Aorta (tissue), 5 donors: ENCODE results near the gene EYA4. TPM values are rescaled to one million over a fixed set of nuclear protein-coding genes. Genes with fewer than 3 reads are reported as not detected.

Experiments
- ATAC-seq: fragments of 200-7000 bp; cut with Tn5 transposase; one replicate; pipeline ENCODE4 v1.9.1; 2022; ENCODE audit warnings: moderate library complexity; ENCODE audit not compliant: low FRiP score
- DNase-seq, 2 donors: peaks; one replicate each; pipeline ENCODE4 v3.0.0-alpha.2; 2020
- H3K27ac ChIP-seq, 2 donors: one replicate each; pipeline ENCODE4 v1.5.1; 2013; ENCODE audit warnings: low read length in 2 of 2, mild to moderate bottlenecking in 2 of 2, moderate library complexity in 2 of 2, control low read depth in 1 of 2, inconsistent platforms in 1 of 2, low read depth in 1 of 2
- H3K27me3 ChIP-seq, 2 donors: one replicate each; pipeline ENCODE4 v1.6.1; 2013; ENCODE audit warnings: control low read depth in 1 of 2, low read length in 1 of 2, mild to moderate bottlenecking in 1 of 2, moderate library complexity in 1 of 2; ENCODE audit not compliant: insufficient read depth in 2 of 2, control insufficient read depth in 1 of 2
- H3K36me3 ChIP-seq, 2 donors: one replicate each; pipeline ENCODE4 v1.6.1; 2013; ENCODE audit warnings: control low read depth in 1 of 2, low read length in 1 of 2, mild to moderate bottlenecking in 1 of 2; ENCODE audit not compliant: insufficient read depth in 2 of 2, control insufficient read depth in 1 of 2
- H3K4me1 ChIP-seq, 2 donors: one replicate each; pipeline ENCODE4 v1.6.1; 2013; ENCODE audit warnings: low read length in 2 of 2, control low read depth in 1 of 2, mild to moderate bottlenecking in 1 of 2, moderate library complexity in 1 of 2; ENCODE audit not compliant: insufficient read depth in 2 of 2, control insufficient read depth in 1 of 2
- H3K4me3 ChIP-seq, 2 donors: one replicate each; pipeline ENCODE4 v1.5.1; 2013; ENCODE audit warnings: low read length in 2 of 2, control low read depth in 1 of 2, mild to moderate bottlenecking in 1 of 2
- H3K9me3 ChIP-seq: one replicate; pipeline ENCODE4 v1.6.1; 2013; ENCODE audit warnings: mild to moderate bottlenecking, low read length; ENCODE audit not compliant: control insufficient read depth
- WGBS, 2 donors: extraction: QIAGEN DNeasy Blood & Tissue Kit; methylation state at CpG; one replicate each; pipeline ENCODE4 v1.1.7; 2013; 5-methylcytosine and 5-hydroxymethylcytosine counted together
- intact Hi-C, 2 donors: fragments of 100-400 bp; cut with DNase I; formaldehyde crosslinking; loops; one replicate each; pipeline versions ENCODE4 v1.14.2 to v1.15.0; 2022
- polyA plus RNA-seq, 2 donors: library from polyadenylated mRNA; stranded (reverse); fragments of 200-250 nt; gene quantifications; one replicate each; pipeline ENCODE4 v1.2.3, GENCODE V29; 2013
- total RNA-seq, 2 donors: library from RNA; stranded (reverse); fragmentation: NEBNext Ultra II Directional; extraction: Animal tissue kit (Norgen Biotek cat#: 25700); gene quantifications; one replicate each; pipeline ENCODE4 v1.2.1, GENCODE V29; 2021
- donor health status: healthy with polysubstance abuse.
- donor health status: Bipolar disorder and iron deficiency.
- donor health status: DM: no; HTN: no; CAD: no.
- donor health status: DM: no; HTN: no; CAD: no.
- donor health status: DM: yes; HTN: yes; CAD: no.

EYA4 gene
- total and polyA plus RNA-seq, 4 donors: 1.7 to 4.4 TPM; not detected in 2

- Histone ChIP-seq H3K27me3 (no peaks in the 10 kb centered on the region), H3K9me3 (peaks cover 3% of the 10 kb centered on the region), H3K4me3 (no peak overlapping the region), H3K27ac (no peak overlapping the region), H3K4me1 (no peaks in the 10 kb centered on the region), H3K36me3 (no peaks in the 10 kb centered on the region)
- DNase-seq (no peak), ATAC-seq (no peak)
- intact Hi-C loops: no loop called here
- WGBS, 2 donors: 86 to 91% methylated on average over 5 of the region's 5 CpGs
Observed at GRCh38 chr6:133268621-133269020, 27.5 kb downstream of the EYA4 start.

GRCh38 chr6:133274813-133275212 is 33.7 kb downstream of the EYA4 start:
- Histone ChIP-seq H3K27ac (no peak overlapping the region), H3K4me1 (no peaks in the 10 kb centered on the region), H3K9me3 (peaks cover 3% of the 10 kb centered on the region), H3K36me3 (no peaks in the 10 kb centered on the region), H3K27me3 (no peaks in the 10 kb centered on the region), H3K4me3 (no peak overlapping the region)
- no peak for DNase-seq
- intact Hi-C loops: no loop called here
- WGBS, 2 donors: 61 to 72% methylated on average over 4 of the region's 4 CpGs
- ATAC-seq: no peak

DNA sequence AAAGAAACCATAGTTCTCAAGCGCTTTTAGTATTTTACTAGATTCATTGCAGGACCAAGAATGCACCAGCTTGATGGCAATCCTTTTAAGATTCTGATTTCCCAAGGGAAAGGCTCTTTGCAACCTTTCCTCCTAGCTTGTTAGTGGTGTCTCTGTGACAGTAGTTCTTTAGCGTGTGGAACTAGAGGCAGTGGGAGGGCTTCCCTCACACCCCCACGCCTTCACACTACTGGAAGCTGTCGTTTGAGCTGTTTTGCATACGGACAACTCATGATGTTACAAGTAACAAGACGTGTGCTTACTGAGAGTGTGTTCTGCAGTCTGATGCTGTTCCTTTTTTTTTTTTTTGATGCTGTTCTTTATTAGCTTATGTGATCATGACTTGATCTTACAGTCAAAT is 34.1 kb downstream of the EYA4 start:
- Histone ChIP-seq H3K9me3 (peaks cover 3% of the 10 kb centered on the region), H3K4me1 (no peaks in the 10 kb centered on the region), H3K36me3 (no peaks in the 10 kb centered on the region), H3K27ac (no peak overlapping the region), H3K27me3 (no peaks in the 10 kb centered on the region), H3K4me3 (no peak overlapping the region)
- WGBS, 2 donors: 33 to 45% methylated on average over 6 of the region's 6 CpGs
- intact Hi-C loops: no loop called here
- DNase-seq (no peak), ATAC-seq (no peak)

DNA sequence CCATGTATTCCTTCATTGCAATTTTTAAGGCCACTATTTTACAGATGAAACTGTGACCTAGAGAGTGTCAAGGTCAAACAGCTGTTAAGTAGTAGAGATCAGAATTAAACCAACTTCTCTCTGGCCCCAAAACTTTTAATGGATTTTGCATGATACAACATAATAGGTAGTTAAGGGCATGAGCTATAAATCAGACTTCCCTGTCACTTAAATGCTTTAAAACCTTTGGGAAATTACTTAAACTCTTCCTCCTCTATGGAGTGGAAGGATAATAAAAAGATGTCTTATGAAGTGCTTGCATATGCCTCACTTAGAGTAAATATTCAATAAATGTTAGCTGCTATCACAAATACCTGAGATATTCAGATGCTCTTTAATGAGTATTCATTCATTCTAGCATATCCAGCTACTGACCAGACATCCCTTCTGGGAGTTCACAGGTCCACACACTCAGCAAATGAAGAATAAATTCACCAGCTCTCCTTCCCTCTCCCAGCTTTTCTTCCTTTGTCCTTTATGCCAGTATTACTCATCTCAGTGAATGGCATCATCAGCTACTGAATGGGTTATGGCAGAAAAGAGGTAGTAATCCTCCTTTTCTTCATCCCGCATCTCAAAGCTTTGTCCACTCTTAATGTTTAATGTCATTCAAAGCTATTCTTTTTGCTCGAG is 36.2 kb downstream of the EYA4 start:
- 80 to 88% methylated on average over 2 of the region's 2 CpGs for WGBS, 2 donors
- Histone ChIP-seq H3K27ac (no peak overlapping the region), H3K9me3 (no peaks in the 10 kb centered on the region), H3K36me3 (no peaks in the 10 kb centered on the region), H3K27me3 (no peaks in the 10 kb centered on the region), H3K4me1 (no peaks in the 10 kb centered on the region), H3K4me3 (no peak overlapping the region)
- intact Hi-C loops: no loop called here
- ATAC-seq (no peak), DNase-seq (no peak)

GRCh38 chr6:133277900-133278545 is 36.9 kb downstream of the EYA4 start:
- Histone ChIP-seq H3K36me3 (no peaks in the 10 kb centered on the region), H3K4me3 (no peak overlapping the region), H3K27me3 (no peaks in the 10 kb centered on the region), H3K27ac (no peak overlapping the region), H3K9me3 (no peaks in the 10 kb centered on the region), H3K4me1 (no peaks in the 10 kb centered on the region)
- intact Hi-C loops: no loop called here
- DNase-seq: no peak
- 71 to 75% methylated on average over 4 of the region's 4 CpGs for WGBS, 2 donors
- no peak for ATAC-seq

DNA sequence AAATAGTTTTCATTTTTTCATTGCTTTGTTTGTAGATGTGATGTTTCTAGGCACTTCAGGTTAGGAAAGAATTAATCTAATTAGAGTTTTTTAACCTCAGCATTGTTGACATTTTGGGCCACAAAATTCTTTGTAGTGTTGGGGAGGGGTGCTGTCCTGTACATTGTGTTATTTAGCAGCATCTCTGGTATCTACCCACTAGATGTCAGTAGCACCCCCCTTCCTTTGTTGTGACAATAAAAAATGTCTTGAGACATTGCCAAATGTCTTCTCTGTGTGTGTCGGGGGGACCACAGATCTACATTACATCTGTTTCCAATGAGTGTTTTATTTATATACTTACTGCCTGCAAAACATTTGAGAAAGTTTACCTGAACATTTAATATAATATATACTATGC is 45.6 kb downstream of the EYA4 start:
- DNase-seq (no peak), ATAC-seq (no peak)
- intact Hi-C loops: no loop called here
- Histone ChIP-seq H3K4me1 (no peaks in the 10 kb centered on the region), H3K4me3 (no peak overlapping the region), H3K36me3 (no peaks in the 10 kb centered on the region), H3K9me3 (no peaks in the 10 kb centered on the region), H3K27ac (no peak overlapping the region), H3K27me3 (no peaks in the 10 kb centered on the region)
- 13 to 20% methylated on average over 1 of the region's 1 CpG for WGBS, 2 donors

GRCh38 chr6:133288662-133289061 is 47.5 kb downstream of the EYA4 start:
- no peak overlapping the region for H3K4me3 ChIP-seq
- H3K4me1 ChIP-seq: no peaks in the 10 kb centered on the region
- no peaks in the 10 kb centered on the region for H3K27me3 ChIP-seq
- no peaks in the 10 kb centered on the region for H3K9me3 ChIP-seq
- DNase-seq: no peak
- 55 to 68% methylated on average over 1 of the region's 1 CpG for WGBS, 2 donors
- no peak overlapping the region for H3K27ac ChIP-seq
- H3K36me3 ChIP-seq: no peaks in the 10 kb centered on the region
- ATAC-seq: no peak
- intact Hi-C loops: no loop called here

- 73% methylated on average over 5 of the region's 5 CpGs for WGBS, 2 donors
- DNase-seq (no peak), ATAC-seq (no peak)
- no peaks in the 10 kb centered on the region for H3K4me1 ChIP-seq
- intact Hi-C loops: no loop called here
- no peaks in the 10 kb centered on the region for H3K9me3 ChIP-seq
- no peaks in the 10 kb centered on the region for H3K27me3 ChIP-seq
- no peaks in the 10 kb centered on the region for H3K36me3 ChIP-seq
- no peak overlapping the region for H3K4me3 ChIP-seq
- no peak overlapping the region for H3K27ac ChIP-seq
Observed at GRCh38 chr6:133289733-133290306, 48.7 kb downstream of the EYA4 start.

GRCh38 chr6:133290930-133291329 is 49.8 kb downstream of the EYA4 start:
- Histone ChIP-seq H3K36me3 (no peaks in the 10 kb centered on the region), H3K4me1 (no peaks in the 10 kb centered on the region), H3K27me3 (no peaks in the 10 kb centered on the region), H3K9me3 (no peaks in the 10 kb centered on the region), H3K4me3 (no peak overlapping the region), H3K27ac (no peak overlapping the region)
- ATAC-seq (no peak), DNase-seq (no peak)
- intact Hi-C loops: no loop called here
- 47 to 50% methylated on average over 1 of the region's 1 CpG for WGBS, 2 donors
